CD1c-positive myeloid dendritic cell (primary cell): ENCODE results near the gene WDR64.

Experiments used
- DNase-seq: peaks from one replicate; pipeline ENCODE4 v3.0.0-alpha.2; 2016; ENCODE audit errors: extremely low spot score

WDR64 gene

GRCh38 chr1:241736387-241736786 is 84.3 kb downstream of the WDR64 start:
- DNase-seq: no peak

DNA sequence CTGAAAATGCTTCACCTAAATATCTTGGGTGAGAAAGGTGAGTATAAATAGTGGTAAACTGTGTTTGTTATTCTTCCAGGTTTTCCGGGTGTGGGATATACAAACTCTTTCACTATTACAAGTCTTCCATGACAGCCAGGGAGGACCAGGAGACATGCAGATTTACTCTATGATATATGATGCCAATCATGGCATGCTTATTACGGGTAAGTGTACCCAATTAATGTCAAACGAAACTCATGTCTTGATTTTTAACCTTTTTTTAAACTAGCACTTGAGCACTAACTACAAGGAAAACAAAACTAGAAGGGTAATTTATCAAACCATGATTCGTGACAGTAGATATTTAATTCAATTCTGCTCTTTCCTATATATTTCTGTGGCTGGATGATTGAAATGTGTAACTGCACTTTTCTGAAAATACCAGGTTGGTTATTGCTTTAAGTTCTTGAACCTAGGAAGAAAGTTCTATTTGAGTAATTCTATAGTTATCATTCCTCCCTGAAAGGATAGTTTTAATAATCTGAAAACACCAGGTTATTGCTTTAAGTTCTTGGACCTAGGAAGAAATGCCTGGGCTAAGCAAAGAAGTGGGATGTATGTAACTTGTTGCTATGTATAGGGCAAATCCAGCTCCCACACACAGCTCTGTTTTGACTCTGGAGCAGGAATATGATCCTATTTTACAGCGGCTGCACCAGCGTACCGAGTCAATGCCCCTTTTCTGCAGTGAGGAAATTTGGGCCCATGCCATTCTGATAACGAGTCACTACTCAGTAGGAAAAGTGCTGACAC is 86.4 kb downstream of the WDR64 start:
- no peak for DNase-seq

DNA sequence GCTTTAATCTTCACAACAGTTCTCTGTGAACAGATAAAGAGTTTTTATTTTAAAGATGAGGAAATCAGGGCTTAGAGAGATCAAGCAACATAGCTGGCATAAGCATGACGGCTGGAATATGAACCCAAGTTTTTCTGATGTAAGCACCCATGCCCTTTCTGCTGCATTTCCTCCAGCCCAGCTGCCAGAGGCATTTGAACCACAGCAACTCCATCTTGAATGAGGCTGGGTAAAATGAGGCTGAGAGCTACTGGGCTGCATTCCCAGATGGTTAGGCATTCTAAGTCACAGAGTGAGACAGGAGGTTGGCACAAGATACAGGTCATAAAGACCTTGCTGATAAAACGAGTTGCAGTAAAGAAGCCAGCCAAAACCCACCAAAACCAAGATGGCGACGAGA is 90.0 kb downstream of the WDR64 start:
- DNase-seq: no peak

DNA sequence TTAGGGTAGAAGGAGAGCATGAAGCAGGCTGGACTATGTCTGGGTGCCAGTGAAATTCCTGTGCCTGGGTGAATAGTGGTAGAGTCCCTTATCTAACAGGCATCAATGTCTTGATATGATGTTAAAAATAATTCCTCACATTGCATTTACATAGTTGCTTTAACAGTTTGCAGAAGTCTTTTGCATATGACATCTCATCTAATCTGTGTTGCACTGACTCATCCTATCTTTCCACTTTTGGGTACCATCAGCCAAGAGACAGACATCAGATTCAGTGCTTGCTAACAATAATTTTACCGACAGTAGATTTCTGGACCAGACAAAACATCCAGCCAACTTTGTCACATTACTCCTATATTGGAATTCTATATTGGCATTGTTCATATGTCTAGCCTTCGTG is 92.5 kb downstream of the WDR64 start:
- DNase-seq: no peak

DNA sequence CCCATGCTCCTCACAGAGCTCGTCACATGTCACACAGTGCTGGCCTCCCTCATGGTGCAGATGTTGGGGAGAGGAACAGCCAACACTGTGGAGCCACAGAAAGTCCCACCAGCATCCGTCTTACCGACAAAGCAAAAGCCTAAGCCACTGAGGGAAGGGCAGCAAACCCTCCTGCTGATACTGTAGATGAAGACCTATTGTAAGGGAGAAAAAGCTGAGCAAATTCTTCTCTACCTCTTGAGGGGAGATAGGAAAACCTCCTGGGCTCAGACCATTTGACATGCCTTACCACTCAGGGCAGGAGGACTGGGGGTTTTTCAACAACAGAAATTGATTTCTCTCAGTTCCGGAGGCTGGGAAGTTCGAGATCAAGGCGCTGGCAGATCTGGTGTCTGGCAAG is 95.9 kb downstream of the WDR64 start:
- DNase-seq: no peak

DNA sequence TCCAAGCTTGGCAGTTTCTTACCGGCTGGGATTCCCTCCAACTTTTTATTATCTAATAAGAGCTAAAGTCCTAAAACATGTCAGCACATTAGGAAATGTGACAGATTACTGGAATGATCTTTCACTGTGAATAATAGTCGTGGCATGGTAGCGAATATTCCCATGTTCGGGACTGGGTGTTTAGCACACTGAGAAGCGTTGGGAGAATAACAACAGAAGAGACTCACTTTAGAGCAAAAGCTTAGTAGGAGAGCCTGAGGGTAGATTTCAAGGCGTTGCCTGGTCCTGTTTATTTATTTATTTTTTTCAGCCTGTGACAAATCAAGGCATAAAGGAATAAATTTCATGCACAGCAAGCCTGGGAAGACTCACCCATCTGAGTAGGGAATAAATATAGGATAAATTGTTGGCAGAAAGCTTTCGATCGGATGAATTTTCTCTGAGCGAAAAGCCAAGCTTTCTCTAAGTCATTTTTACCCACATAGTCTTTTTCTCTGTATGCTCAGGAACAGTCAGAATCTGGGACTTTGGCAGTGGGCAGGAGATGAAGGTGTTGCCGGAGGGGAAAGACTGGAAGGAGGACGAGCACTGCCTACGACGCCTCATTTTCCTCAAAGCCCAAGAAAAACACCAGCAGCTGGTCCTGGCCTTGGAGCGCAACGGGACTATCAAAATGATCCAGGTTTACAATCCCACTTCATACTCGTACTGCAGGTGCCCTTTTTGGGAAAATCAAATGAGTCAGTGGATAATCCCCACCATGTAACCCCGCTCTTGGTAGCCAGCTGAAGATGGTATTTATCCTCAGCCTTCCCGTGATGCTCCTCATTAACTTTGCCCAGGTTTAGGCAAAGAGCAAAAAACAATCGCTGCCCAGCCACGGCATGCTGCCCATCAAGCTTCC is 97.2 kb downstream of the WDR64 start:
- DNase-seq: no peak

GRCh38 chr1:241749945-241750695 is 98.0 kb downstream of the WDR64 start:
- DNase-seq: no peak

DNA sequence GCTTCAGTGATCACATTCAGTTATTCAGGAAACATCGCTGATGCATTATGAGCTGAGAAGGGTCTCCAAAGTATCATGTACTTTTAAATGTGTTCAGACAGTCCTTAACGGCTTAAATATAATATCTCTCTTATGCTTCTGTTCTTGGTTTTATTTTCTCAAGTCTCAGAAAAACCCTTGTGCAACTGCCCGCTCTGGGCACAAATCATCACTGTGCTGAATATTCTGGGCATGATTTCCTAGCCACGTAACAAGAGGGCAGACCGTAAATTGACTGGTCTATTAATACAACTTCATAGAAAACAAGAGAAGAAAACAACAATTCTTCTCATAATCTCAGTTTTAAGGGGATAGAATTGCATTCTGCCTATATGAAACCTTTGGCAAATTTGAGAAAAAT is 99.4 kb downstream of the WDR64 start:
- DNase-seq: no peak

GRCh38 chr1:241762713-241763339 is 110.7 kb downstream of the WDR64 start:
- no peak for DNase-seq

GRCh38 chr1:241765390-241765789 is 113.3 kb downstream of the WDR64 start:
- DNase-seq: no peak

GRCh38 chr1:241767737-241768136 is 115.7 kb downstream of the WDR64 start:
- no peak for DNase-seq

DNA sequence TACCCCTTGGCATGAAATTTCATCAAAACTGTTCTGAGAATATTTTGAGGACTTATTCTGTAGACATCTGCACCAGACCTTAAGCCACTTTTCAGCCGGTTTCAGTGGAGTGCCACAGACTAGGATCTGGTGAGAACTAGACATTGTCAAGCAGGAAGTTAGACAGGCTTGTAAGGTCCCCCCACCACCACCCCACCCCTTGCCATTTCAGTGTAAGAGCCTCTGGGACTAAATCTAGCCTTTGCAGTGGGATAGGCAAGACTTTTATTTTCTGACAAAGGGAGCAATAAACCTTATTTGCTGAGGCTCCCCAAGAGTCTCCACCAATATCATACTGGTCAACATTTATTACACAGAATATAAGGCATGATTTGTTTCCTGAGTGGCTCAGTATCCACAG is 118.0 kb downstream of the WDR64 start:
- no peak for DNase-seq

DNA sequence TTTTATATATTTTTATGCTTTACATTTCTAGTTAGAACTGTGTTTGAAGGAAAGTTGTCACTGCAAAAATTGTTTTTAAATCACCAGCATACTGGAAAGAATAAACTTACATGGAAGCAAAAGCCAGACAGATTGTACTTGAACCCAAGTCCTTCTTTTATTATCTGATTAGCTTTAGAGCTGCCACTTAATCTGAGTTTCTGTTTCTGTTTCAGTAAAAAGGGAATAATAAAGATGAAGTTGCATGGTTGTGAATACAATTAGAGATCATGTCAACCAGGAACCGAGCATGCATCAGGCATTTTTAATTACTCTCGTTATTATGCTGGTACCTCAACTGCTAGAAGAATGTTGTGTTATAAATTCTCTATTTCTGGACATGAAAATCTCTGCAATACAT is 119.0 kb downstream of the WDR64 start:
- no peak for DNase-seq

DNA sequence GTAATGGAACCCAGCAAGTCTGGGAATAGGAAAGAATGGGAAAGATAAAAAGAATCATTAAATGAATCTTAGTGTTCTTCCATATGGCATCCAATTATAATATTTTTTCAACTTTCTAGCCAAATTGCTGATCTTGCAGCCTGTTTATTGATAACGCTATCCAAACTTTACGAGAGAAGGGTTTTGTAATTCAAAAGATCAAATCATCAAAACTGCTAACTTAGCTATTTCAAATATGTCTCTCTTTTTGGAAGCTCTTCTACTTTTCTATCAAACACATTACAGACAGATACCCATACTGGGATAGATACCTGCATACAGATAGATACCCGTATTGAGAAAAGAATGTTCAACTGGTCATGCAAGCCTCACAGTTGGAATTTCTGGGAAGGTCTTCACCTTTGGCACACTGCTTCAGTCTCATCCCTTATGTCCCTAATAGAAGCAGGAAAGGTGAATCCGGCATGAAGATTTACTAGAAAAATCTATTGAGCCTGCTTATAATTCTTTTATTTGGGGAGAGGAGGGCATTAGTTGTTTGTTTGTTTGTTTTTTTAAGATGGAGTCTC is 120.9 kb downstream of the WDR64 start:
- no peak for DNase-seq

- DNase-seq: no peak
These were observed 121.9 kb downstream of the WDR64 start for GRCh38 chr1:241773991-241774390.

DNA sequence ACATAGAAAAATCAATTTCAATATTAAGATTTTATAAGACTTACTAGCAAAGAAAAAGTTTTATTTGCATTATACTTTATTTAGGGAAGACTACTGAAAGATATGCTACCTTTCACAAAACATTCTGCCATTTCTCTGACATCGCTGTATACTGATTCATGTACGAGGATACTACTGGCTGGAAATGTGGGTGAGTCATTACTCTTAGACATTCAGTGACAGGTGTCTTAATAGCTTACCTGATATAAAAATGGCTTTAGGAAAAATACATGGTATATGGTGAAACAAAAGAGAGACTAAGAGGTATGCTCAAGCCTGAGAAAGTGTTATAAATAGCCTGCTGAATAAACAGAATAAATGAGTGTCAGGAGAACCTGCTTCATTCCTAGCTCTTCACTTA is 122.9 kb downstream of the WDR64 start:
- no peak for DNase-seq

- no peak for DNase-seq
These were observed 124.8 kb downstream of the WDR64 start for GRCh38 chr1:241776911-241777310.

GRCh38 chr1:241778117-241778516 is 126.0 kb downstream of the WDR64 start:
- DNase-seq: no peak

DNA sequence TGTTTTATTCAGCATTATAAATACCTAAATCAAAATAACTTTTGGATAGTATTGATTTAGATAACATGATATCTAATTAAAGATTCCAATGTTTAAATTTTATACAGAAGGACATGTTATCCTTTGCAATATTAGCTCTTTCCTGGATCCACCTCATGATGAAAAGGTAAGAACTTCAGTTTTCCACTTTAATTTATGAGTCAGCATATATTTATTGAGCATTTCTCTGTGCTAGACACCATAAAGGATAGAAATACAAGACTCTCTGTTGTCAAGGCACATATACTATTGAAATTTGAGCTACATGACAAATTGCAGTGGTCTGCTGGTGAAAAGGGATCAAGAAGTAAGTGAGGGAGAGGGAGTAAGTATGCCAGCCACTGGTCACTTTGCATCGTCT is 127.8 kb downstream of the WDR64 start:
- DNase-seq: no peak

- DNase-seq: no peak
These were observed 130.3 kb downstream of the WDR64 start for GRCh38 chr1:241782396-241782795.

GRCh38 chr1:241787691-241788090 is 135.6 kb downstream of the WDR64 start:
- DNase-seq: no peak

DNA sequence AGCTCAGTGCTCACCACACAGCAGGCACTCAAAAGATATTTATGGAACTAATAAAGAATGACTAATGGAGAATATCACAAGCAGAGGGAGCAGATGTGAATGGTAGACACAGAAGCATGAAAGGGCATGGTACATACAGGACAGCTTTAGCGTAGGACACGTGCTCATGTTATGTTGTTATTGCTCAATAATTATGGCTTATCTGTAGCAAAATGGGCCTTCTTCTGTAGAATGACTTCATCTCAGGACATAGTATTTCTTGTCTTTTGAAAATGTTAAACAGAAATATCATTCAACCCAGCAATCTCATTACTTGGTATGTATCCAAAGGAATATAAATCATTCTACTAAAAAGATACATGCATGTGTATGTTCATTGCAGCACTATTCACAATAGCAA is 137.0 kb downstream of the WDR64 start:
- DNase-seq: no peak
